Measurements from ENCODE around the gene HMG20A.

DNA sequence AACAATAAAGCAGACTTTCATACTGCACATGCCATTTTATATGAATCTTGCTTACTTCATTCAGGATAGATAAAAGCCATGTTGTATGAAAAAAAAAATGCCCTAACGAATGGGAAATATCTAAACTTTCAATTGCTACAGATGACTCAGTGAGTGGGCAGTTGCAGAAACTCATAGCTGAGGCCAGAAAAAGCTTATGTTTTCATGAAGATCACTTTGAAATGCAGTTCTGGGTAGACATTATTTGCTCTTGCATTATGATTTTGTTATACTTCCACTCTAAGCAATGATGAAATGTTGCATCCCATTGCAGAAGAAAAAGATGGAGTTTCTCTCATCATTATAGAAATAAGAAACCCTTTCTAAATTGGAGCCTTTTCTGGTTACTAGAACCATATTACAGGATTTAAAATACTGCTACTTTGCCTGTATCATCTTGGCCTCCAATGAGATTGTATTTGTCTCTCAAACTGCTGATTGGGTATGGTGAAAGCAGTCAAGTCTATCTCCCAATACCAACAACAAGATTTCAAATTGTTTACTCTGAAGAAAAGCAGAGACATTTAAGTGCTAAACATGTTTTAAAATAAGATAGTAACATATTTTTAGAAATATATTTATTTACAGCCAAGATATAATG lies 17.8 kb upstream of the HMG20A start:
- TF ChIP-seq, protein P1, sequence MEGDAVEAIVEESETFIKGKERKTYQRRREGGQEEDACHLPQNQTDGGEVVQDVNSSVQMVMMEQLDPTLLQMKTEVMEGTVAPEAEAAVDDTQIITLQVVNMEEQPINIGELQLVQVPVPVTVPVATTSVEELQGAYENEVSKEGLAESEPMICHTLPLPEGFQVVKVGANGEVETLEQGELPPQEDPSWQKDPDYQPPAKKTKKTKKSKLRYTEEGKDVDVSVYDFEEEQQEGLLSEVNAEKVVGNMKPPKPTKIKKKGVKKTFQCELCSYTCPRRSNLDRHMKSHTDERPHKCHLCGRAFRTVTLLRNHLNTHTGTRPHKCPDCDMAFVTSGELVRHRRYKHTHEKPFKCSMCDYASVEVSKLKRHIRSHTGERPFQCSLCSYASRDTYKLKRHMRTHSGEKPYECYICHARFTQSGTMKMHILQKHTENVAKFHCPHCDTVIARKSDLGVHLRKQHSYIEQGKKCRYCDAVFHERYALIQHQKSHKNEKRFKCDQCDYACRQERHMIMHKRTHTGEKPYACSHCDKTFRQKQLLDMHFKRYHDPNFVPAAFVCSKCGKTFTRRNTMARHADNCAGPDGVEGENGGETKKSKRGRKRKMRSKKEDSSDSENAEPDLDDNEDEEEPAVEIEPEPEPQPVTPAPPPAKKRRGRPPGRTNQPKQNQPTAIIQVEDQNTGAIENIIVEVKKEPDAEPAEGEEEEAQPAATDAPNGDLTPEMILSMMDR (IDR thresholded peaks at IDR 0.05) = no peak
- TF ChIP-seq POLR2AphosphoS5 (IDR thresholded peaks at IDR 0.05) = no peak
- TF ChIP-seq POLR2A (IDR thresholded peaks at IDR 0.05) = no peak

Measured in prostate gland (tissue), 2 donors.